Smooth muscle cell (in vitro differentiated cells): Measurements from ENCODE around the gene SLF2. TPM values are rescaled to one million over a fixed set of nuclear protein-coding genes. Genes with fewer than 3 reads are reported as not detected.

ENCODE experiments used
- DNase-seq: peaks from one replicate; lab custom pipeline; 2025; ENCODE audit not compliant: unreplicated experiment; lab: John Stamatoyannopoulos, UW
- H2AFZ ChIP-seq: fragments of 200-600 bp; sonication (generic); 2 replicates; pipeline ENCODE4 v1.6.0; 2016; ENCODE audit warnings: antibody characterized with exemption, low read depth, mild to moderate bottlenecking
- H3F3A ChIP-seq: fragments of 200-600 bp; sonication (generic); 2 replicates; pipeline ENCODE4 v1.6.0; 2017; ENCODE audit warnings: antibody characterized with exemption, low read depth
- H3K27ac ChIP-seq: fragments of 200-600 bp; sonication (generic); 2 replicates; pipeline ENCODE4 v1.5.1; 2016; ENCODE audit warnings: low read depth, mild to moderate bottlenecking
- H3K27me3 ChIP-seq: fragments of 200-600 bp; sonication (generic); 2 replicates; pipeline ENCODE4 v1.6.1; 2016; ENCODE audit warnings: low read depth, mild to moderate bottlenecking
- H3K36me3 ChIP-seq: fragments of 200-600 bp; sonication (generic); 2 replicates; pipeline ENCODE4 v1.5.1; 2016; ENCODE audit warnings: low read depth
- H3K4me1 ChIP-seq: fragments of 200-600 bp; sonication (generic); 2 replicates; pipeline ENCODE4 v1.5.1; 2016; ENCODE audit warnings: low read depth
- H3K4me2 ChIP-seq: fragments of 200-600 bp; sonication (generic); 2 replicates; pipeline ENCODE4 v1.6.0; 2016; ENCODE audit warnings: mild to moderate bottlenecking
- H3K4me3 ChIP-seq: fragments of 200-600 bp; sonication (generic); 2 replicates; pipeline ENCODE4 v1.5.1; 2016; ENCODE audit warnings: mild to moderate bottlenecking
- H3K79me2 ChIP-seq: fragments of 200-600 bp; sonication (generic); 2 replicates; pipeline ENCODE4 v1.6.0; 2016; ENCODE audit warnings: low read depth, mild to moderate bottlenecking
- H3K9ac ChIP-seq: fragments of 200-600 bp; sonication (generic); 2 replicates; pipeline ENCODE4 v1.6.0; 2016; ENCODE audit warnings: low read depth
- H3K9me3 ChIP-seq: fragments of 200-600 bp; sonication (generic); replicated peaks from 2 replicates; pipeline ENCODE4 v1.5.1; 2016; ENCODE audit warnings: low read depth
- H4K20me1 ChIP-seq: fragments of 200-600 bp; sonication (generic); 2 replicates; pipeline ENCODE4 v1.6.0; 2016; ENCODE audit warnings: low read depth
- WGBS: methylation state at CpG from one replicate; pipeline ENCODE4 v1.1.7; 2016; ENCODE audit warnings: low lambda C conversion rate; 5-methylcytosine and 5-hydroxymethylcytosine counted together
- polyA plus RNA-seq: library from polyadenylated mRNA; unstranded; fragments of >200 nt; fragmentation: Nextera tagmentation; extraction: Ambion mirVana; gene quantifications from 2 replicates; pipeline ENCODE4 v1.2.1, GENCODE V29; 2016
- total RNA-seq: library from RNA; depleted of rRNA; stranded (reverse); fragments of >200 nt; gene quantifications from 2 replicates; pipeline ENCODE4 v1.2.3, GENCODE V29; 2014
- TF ChIP-seq, protein P1 (sequence below): fragments of 200-600 bp; sonication (generic); IDR thresholded peaks from 2 replicates; pipeline ENCODE4 v1.5.1; 2017; ENCODE audit warnings: borderline replicate concordance, mild to moderate bottlenecking, antibody characterized with exemption; ENCODE audit not compliant: insufficient read depth, poor library complexity, severe bottlenecking

SLF2 gene
- total and polyA plus RNA-seq, 2 experiments from 2014 or later = 8.1 to 24.9 TPM

GRCh38 chr10:101000915-101001658 is 88.3 kb downstream of the SLF2 start:
- H3K4me3 ChIP-seq = peak overlapping the region; percentile 81
- peak overlapping the region; percentile 97 for H3K27ac ChIP-seq
- no peaks in the 10 kb centered on the region for H3K9me3 ChIP-seq
- DNase-seq = peak; percentile 40
- peak overlapping the region; percentile 92 for H3K9ac ChIP-seq
- no peak overlapping the region for H2AFZ ChIP-seq
- H4K20me1 ChIP-seq = peaks cover 45% of the 10 kb centered on the region
- WGBS = 42% methylated on average over 11 of the region's 12 CpGs
- H3K4me2 ChIP-seq = peak overlapping the region; percentile 93
- peaks cover 27% of the 10 kb centered on the region for H3K4me1 ChIP-seq
- H3F3A ChIP-seq = peaks cover 14% of the 10 kb centered on the region
- H3K27me3 ChIP-seq = no peaks in the 10 kb centered on the region
- TF ChIP-seq, protein P1, sequence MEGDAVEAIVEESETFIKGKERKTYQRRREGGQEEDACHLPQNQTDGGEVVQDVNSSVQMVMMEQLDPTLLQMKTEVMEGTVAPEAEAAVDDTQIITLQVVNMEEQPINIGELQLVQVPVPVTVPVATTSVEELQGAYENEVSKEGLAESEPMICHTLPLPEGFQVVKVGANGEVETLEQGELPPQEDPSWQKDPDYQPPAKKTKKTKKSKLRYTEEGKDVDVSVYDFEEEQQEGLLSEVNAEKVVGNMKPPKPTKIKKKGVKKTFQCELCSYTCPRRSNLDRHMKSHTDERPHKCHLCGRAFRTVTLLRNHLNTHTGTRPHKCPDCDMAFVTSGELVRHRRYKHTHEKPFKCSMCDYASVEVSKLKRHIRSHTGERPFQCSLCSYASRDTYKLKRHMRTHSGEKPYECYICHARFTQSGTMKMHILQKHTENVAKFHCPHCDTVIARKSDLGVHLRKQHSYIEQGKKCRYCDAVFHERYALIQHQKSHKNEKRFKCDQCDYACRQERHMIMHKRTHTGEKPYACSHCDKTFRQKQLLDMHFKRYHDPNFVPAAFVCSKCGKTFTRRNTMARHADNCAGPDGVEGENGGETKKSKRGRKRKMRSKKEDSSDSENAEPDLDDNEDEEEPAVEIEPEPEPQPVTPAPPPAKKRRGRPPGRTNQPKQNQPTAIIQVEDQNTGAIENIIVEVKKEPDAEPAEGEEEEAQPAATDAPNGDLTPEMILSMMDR = no peak
- H3K36me3 ChIP-seq = no peaks in the 10 kb centered on the region
- peaks cover 40% of the 10 kb centered on the region for H3K79me2 ChIP-seq

GRCh38 chr10:101001659-101002035 is 88.9 kb downstream of the SLF2 start:
- Histone ChIP-seq H4K20me1 (peaks cover 49% of the 10 kb centered on the region), H3K27me3 (no peaks in the 10 kb centered on the region), H3K9ac (peak overlapping the region; percentile 92), H3K9me3 (no peaks in the 10 kb centered on the region), H3K36me3 (no peaks in the 10 kb centered on the region), H3K79me2 (peaks cover 40% of the 10 kb centered on the region), H3K4me3 (peak overlapping the region; percentile 81), H3K4me2 (peak overlapping the region; percentile 93), H2AFZ (no peak overlapping the region), H3K27ac (peak overlapping the region; percentile 97), H3K4me1 (peaks cover 23% of the 10 kb centered on the region), H3F3A (peaks cover 9% of the 10 kb centered on the region)
- WGBS = 88% methylated on average over 5 of the region's 5 CpGs
- no peak for DNase-seq
- TF ChIP-seq, protein P1 = no peak

DNA sequence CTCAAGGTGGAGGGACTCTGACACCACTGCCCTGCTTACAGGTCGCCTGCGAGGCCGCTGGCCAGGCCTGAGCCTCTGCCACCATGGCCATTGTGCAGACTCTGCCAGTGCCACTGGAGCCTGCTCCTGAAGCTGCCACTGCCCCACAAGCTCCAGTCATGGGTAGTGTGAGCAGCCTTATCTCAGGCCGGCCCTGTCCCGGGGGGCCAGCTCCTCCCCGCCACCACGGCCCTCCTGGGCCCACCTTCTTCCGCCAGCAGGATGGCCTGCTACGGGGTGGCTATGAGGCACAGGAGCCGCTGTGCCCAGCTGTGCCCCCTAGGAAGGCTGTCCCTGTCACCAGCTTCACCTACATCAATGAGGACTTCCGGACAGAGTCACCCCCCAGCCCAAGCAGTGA is 89.7 kb downstream of the SLF2 start:
- H2AFZ ChIP-seq = no peak overlapping the region
- H4K20me1 ChIP-seq = peaks cover 54% of the 10 kb centered on the region
- peaks cover 21% of the 10 kb centered on the region for H3K4me1 ChIP-seq
- DNase-seq = no peak
- no peak overlapping the region for H3K4me2 ChIP-seq
- H3K79me2 ChIP-seq = peaks cover 40% of the 10 kb centered on the region
- H3F3A ChIP-seq = peaks cover 5% of the 10 kb centered on the region
- H3K9me3 ChIP-seq = no peaks in the 10 kb centered on the region
- H3K4me3 ChIP-seq = no peak overlapping the region
- no peaks in the 10 kb centered on the region for H3K36me3 ChIP-seq
- H3K27me3 ChIP-seq = no peaks in the 10 kb centered on the region
- no peak overlapping the region for H3K9ac ChIP-seq
- no peak overlapping the region for H3K27ac ChIP-seq
- TF ChIP-seq, protein P1 = no peak
- WGBS = 93% methylated on average over 11 of the region's 11 CpGs

DNA sequence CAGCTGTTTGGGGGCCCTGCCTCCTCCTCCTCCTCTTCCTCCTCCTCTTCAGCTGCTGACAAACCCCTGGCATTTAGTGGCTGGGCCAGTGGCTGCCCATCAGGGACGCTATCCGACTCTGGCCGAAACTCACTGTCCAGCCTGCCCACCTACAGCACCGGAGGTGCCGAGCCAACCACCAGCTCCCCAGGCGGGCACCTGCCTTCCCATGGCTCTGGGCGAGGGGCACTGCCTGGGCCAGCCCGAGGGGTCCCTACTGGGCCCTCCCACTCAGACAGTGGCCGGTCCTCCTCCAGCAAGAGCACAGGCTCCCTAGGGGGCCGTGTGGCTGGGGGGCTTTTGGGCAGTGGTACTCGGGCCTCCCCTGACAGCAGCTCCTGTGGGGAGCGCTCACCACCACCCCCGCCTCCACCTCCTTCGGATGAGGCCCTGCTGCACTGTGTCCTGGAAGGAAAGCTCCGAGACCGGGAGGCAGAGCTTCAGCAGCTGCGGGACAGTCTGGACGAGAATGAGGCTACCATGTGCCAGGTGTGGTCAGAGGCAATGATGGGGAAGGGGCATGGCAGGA is 91.0 kb downstream of the SLF2 start:
- H4K20me1 ChIP-seq = peaks cover 56% of the 10 kb centered on the region
- H3K4me3 ChIP-seq = no peak overlapping the region
- no peak overlapping the region for H3K4me2 ChIP-seq
- 98% methylated on average over 18 of the region's 18 CpGs for WGBS
- H3K36me3 ChIP-seq = no peaks in the 10 kb centered on the region
- no peak for DNase-seq
- peaks cover 3% of the 10 kb centered on the region for H3F3A ChIP-seq
- H3K27ac ChIP-seq = no peak overlapping the region
- H3K79me2 ChIP-seq = peaks cover 40% of the 10 kb centered on the region
- no peak overlapping the region for H2AFZ ChIP-seq
- H3K9ac ChIP-seq = no peak overlapping the region
- no peaks in the 10 kb centered on the region for H3K9me3 ChIP-seq
- H3K4me1 ChIP-seq = peaks cover 18% of the 10 kb centered on the region
- no peaks in the 10 kb centered on the region for H3K27me3 ChIP-seq
- TF ChIP-seq, protein P1 = no peak
